Measurements from ENCODE around the gene BTLA.

DNA sequence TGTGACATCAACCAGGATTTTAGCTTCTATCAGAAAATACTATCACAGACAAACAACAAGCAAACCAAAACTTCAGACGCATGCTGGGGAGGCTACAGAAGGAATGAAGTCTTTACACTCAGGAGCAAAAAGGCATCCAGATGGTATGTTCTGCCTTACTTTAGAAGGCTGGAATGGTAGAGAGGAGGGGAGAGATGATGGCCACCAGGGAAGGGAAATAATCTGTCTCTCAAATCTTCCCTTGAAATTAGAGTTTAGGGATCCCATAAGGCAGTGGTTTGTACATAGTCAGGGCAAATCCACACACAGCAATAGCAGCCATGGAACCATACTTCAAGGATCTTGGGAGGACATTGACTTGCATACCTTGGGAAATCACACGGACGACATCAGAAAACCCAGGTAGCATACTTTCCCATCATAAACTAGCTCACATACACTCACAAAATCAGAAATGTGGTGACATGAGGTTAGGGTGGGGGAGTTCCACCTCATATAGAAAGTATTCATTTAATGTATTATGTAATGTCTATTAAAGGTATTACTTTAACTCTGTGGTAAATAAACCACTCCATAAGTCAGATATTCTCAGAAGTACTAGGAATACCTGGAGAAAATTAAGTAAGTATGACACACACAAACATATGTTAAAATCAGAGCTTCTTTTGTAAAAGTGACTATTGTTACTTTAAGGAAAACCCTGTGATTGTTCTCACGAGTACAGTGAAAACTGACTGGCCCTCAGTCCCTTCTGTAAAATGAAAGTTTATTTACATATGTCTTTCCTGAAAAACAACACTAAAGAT is 9.4 kb downstream of the BTLA start:
- TF ChIP-seq, protein P1, sequence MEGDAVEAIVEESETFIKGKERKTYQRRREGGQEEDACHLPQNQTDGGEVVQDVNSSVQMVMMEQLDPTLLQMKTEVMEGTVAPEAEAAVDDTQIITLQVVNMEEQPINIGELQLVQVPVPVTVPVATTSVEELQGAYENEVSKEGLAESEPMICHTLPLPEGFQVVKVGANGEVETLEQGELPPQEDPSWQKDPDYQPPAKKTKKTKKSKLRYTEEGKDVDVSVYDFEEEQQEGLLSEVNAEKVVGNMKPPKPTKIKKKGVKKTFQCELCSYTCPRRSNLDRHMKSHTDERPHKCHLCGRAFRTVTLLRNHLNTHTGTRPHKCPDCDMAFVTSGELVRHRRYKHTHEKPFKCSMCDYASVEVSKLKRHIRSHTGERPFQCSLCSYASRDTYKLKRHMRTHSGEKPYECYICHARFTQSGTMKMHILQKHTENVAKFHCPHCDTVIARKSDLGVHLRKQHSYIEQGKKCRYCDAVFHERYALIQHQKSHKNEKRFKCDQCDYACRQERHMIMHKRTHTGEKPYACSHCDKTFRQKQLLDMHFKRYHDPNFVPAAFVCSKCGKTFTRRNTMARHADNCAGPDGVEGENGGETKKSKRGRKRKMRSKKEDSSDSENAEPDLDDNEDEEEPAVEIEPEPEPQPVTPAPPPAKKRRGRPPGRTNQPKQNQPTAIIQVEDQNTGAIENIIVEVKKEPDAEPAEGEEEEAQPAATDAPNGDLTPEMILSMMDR (IDR thresholded peaks at IDR 0.05; ENCODE audit: low read depth, low read length), result no peak
- TF ChIP-seq EZH2phosphoT487 (IDR thresholded peaks at IDR 0.05; ENCODE audit: low read depth), result no peak
